Chondrocyte (in vitro differentiated cells): ENCODE data around the gene TAS2R42. TPM values are rescaled to one million over a fixed set of nuclear protein-coding genes. Genes with fewer than 3 reads are reported as not detected.

Experiments
- DNase-seq: peaks from one replicate; pipeline ENCODE4 v3.0.0; 2021; ENCODE audit warnings: mixed read lengths, low spot score
- H3K27ac Mint-ChIP-seq: one replicate; pipeline ENCODE4 v1.8.0; 2021; ENCODE audit warnings: mild to moderate bottlenecking, moderate library complexity, mixed read lengths; ENCODE audit not compliant: unreplicated experiment
- H3K27me3 Mint-ChIP-seq: 2 replicates; pipeline ENCODE4 v1.8.0; 2021; ENCODE audit warnings: low read depth, mixed read lengths
- H3K36me3 Mint-ChIP-seq: 2 replicates; pipeline ENCODE4 v1.8.0; 2021; ENCODE audit warnings: low read depth, mixed read lengths
- H3K4me1 Mint-ChIP-seq: 2 replicates; pipeline ENCODE4 v1.8.0; 2021; ENCODE audit warnings: low read depth, mild to moderate bottlenecking, mixed read lengths
- H3K4me3 Mint-ChIP-seq: one replicate; pipeline ENCODE4 v1.8.0; 2021; ENCODE audit warnings: mild to moderate bottlenecking, moderate library complexity, mixed read lengths; ENCODE audit not compliant: unreplicated experiment
- H3K9me3 Mint-ChIP-seq: 2 replicates; pipeline ENCODE4 v1.8.0; 2021; ENCODE audit warnings: low read depth, mixed read lengths
- CTCF ChIP-seq: fragments of 200-600 bp; sonication (generic); IDR thresholded peaks from 2 replicates; pipeline ENCODE4 v1.5.0; 2021; ENCODE audit warnings: antibody characterized with exemption, mild to moderate bottlenecking, moderate library complexity
- total RNA-seq: library from RNA; stranded (reverse); gene quantifications from 3 replicates; pipeline ENCODE4 v1.2.1, GENCODE V29; 2021

Gene TAS2R42
- total RNA-seq, 1 donor from 2014 or later, result not detected

GRCh38 chr12:11164384-11164783 lies 22.4 kb downstream of the TAS2R42 start:
- TF ChIP-seq CTCF, result no peak

GRCh38 chr12:11162502-11162901 lies 24.2 kb downstream of the TAS2R42 start:
- H3K27me3 Mint-ChIP-seq, result no peaks in the 10 kb centered on the region
- peaks cover 23% of the 10 kb centered on the region for H3K4me1 Mint-ChIP-seq
- no peak for DNase-seq
- H3K9me3 Mint-ChIP-seq, result no peaks in the 10 kb centered on the region
- TF ChIP-seq CTCF, result no peak
- H3K4me3 Mint-ChIP-seq, result no peak overlapping the region
- H3K27ac Mint-ChIP-seq, result no peak overlapping the region
- peaks cover 3% of the 10 kb centered on the region for H3K36me3 Mint-ChIP-seq

More at GRCh38 chr12:11164384-11164783, 22.4 kb downstream of the TAS2R42 start:
- no peaks in the 10 kb centered on the region for H3K27me3 Mint-ChIP-seq
- H3K9me3 Mint-ChIP-seq, result no peaks in the 10 kb centered on the region
- H3K4me1 Mint-ChIP-seq, result peaks cover 33% of the 10 kb centered on the region
- H3K27ac Mint-ChIP-seq, result no peak overlapping the region
- no peak overlapping the region for H3K4me3 Mint-ChIP-seq
- no peak for DNase-seq
- H3K36me3 Mint-ChIP-seq, result peaks cover 6% of the 10 kb centered on the region

GRCh38 chr12:11158885-11159444 lies 27.8 kb downstream of the TAS2R42 start:
- no peaks in the 10 kb centered on the region for H3K27me3 Mint-ChIP-seq
- TF ChIP-seq CTCF, result no peak
- peak overlapping the region; percentile 60 for H3K27ac Mint-ChIP-seq
- peaks cover 6% of the 10 kb centered on the region for H3K9me3 Mint-ChIP-seq
- H3K4me3 Mint-ChIP-seq, result no peak overlapping the region
- H3K36me3 Mint-ChIP-seq, result no peaks in the 10 kb centered on the region
- H3K4me1 Mint-ChIP-seq, result peaks cover 23% of the 10 kb centered on the region
- DNase-seq, result no peak

- Mint-ChIP-seq H3K4me1 (peaks cover 14% of the 10 kb centered on the region), H3K36me3 (peaks cover 2% of the 10 kb centered on the region), H3K27me3 (no peaks in the 10 kb centered on the region), H3K9me3 (peaks cover 6% of the 10 kb centered on the region), H3K27ac (no peak overlapping the region), H3K4me3 (no peak overlapping the region)
- no peak for TF ChIP-seq CTCF
- no peak for DNase-seq
Measured at GRCh38 chr12:11154400-11154925, 32.3 kb downstream of the TAS2R42 start.

GRCh38 chr12:11152725-11153124 lies 34.0 kb downstream of the TAS2R42 start:
- no peak overlapping the region for H3K4me3 Mint-ChIP-seq
- peaks cover 6% of the 10 kb centered on the region for H3K9me3 Mint-ChIP-seq
- no peaks in the 10 kb centered on the region for H3K27me3 Mint-ChIP-seq
- H3K36me3 Mint-ChIP-seq, result peaks cover 2% of the 10 kb centered on the region
- peaks cover 6% of the 10 kb centered on the region for H3K4me1 Mint-ChIP-seq
- TF ChIP-seq CTCF, result no peak
- DNase-seq, result no peak
- no peak overlapping the region for H3K27ac Mint-ChIP-seq
